Naive thymus-derived CD4-positive, alpha-beta T cell (primary cell): ENCODE measurements around the gene HPS4. TPM values are rescaled to one million over a fixed set of nuclear protein-coding genes. Genes with fewer than 3 reads are reported as not detected.

Experiments
- ATAC-seq: fragments of 150-1000 bp; cut with Tn5 transposase; 2 replicates; pipeline ENCODE4 v1.10.0; 2021; ENCODE audit warnings: mild to moderate bottlenecking, moderate library complexity
- CTCF ChIA-PET: fragments of 350-600 bp; sonication (Branson Sonifier 250); formaldehyde crosslinking; loops from one replicate; lab custom pipeline; 2021; ENCODE audit warnings: antibody characterized with exemption; lab: Charles Lee
- POLR2A ChIA-PET: fragments of 350-600 bp; sonication (Branson Sonifier 250); formaldehyde crosslinking; loops from one replicate; lab custom pipeline; 2021; ENCODE audit warnings: antibody characterized with exemption, inconsistent platforms; lab: Charles Lee
- DNase-seq, 9 donors: peaks; one replicate each; pipeline versions ENCODE4 v3.0.0 to v3.0.0-alpha.2; 2020 to 2022; ENCODE audit warnings: mixed read lengths in 1 of 9
- H3K27ac ChIP-seq: one replicate; pipeline ENCODE4 v1.7.0; 2013; ENCODE audit warnings: mild to moderate bottlenecking, low read depth, low read length, moderate library complexity
- H3K27me3 ChIP-seq, 2 donors: one replicate each; pipeline ENCODE4 v1.7.0; 2013; ENCODE audit warnings: low read length in 2 of 2, mild to moderate bottlenecking in 2 of 2, moderate library complexity in 2 of 2; ENCODE audit not compliant: control insufficient read depth in 2 of 2, insufficient read depth in 2 of 2
- H3K36me3 ChIP-seq, 3 experiments: 1 replicate in 2 of 3; 2 replicates in 1 of 3; pipeline ENCODE4 v1.7.0; 2013; ENCODE audit warnings: low read length in 3 of 3, mild to moderate bottlenecking in 3 of 3, moderate library complexity in 1 of 3; ENCODE audit not compliant: insufficient read depth in 3 of 3, control insufficient read depth in 2 of 3
- H3K4me1 ChIP-seq, 2 donors: one replicate each; pipeline ENCODE4 v1.7.0; 2013; ENCODE audit warnings: low read length in 2 of 2, mild to moderate bottlenecking in 2 of 2, moderate library complexity in 1 of 2; ENCODE audit not compliant: control insufficient read depth in 2 of 2, insufficient read depth in 2 of 2
- H3K4me3 ChIP-seq: 2 replicates; pipeline ENCODE4 v1.7.0; 2013; ENCODE audit warnings: mild to moderate bottlenecking, low read length
- H3K9me3 ChIP-seq, 3 experiments: 1 replicate in 2 of 3; 2 replicates in 1 of 3; pipeline ENCODE4 v1.7.0; 2013; ENCODE audit warnings: low read length in 3 of 3; ENCODE audit not compliant: control insufficient read depth in 2 of 3
- H3K27ac Mint-ChIP-seq, 9 donors: one replicate each; pipeline ENCODE4 v1.8.0; 2020 to 2022; ENCODE audit warnings: mixed read lengths in 9 of 9, mild to moderate bottlenecking in 8 of 9, moderate library complexity in 5 of 9, inconsistent platforms in 2 of 9
- H3K27me3 Mint-ChIP-seq, 5 donors: one replicate each; pipeline ENCODE4 v1.8.0; 2021 to 2022; ENCODE audit warnings: mixed read lengths in 5 of 5, mild to moderate bottlenecking in 1 of 5
- H3K36me3 Mint-ChIP-seq, 5 donors: one replicate each; pipeline ENCODE4 v1.8.0; 2020 to 2022; ENCODE audit warnings: mixed read lengths in 5 of 5, mild to moderate bottlenecking in 3 of 5, inconsistent platforms in 1 of 5
- H3K4me1 Mint-ChIP-seq, 7 donors: one replicate each; pipeline ENCODE4 v1.8.0; 2020 to 2022; ENCODE audit warnings: mixed read lengths in 7 of 7, mild to moderate bottlenecking in 3 of 7, inconsistent platforms in 1 of 7
- H3K4me3 Mint-ChIP-seq, 10 donors: one replicate each; pipeline ENCODE4 v1.8.0; 2020 to 2022; ENCODE audit warnings: mild to moderate bottlenecking in 10 of 10, mixed read lengths in 10 of 10, moderate library complexity in 6 of 10, inconsistent platforms in 2 of 10
- H3K9me3 Mint-ChIP-seq, 11 donors: one replicate each; pipeline ENCODE4 v1.8.0; 2020 to 2022; ENCODE audit warnings: mixed read lengths in 11 of 11, mild to moderate bottlenecking in 4 of 11, inconsistent platforms in 1 of 11, moderate library complexity in 1 of 11
- intact Hi-C, 2 donors: fragments of 100-400 bp; cut with micrococcal nuclease; formaldehyde crosslinking; loops; one replicate each; pipeline ENCODE4 v1.15.1; 2023
- polyA plus RNA-seq, 2 donors: library from polyadenylated mRNA; unstranded; fragments of 300-500 nt; fragmentation: Illumina TruSeq; gene quantifications; one replicate each; pipeline ENCODE4 v1.2.3, GENCODE V29; 2021
- total RNA-seq, 6 experiments: library from RNA in 5 of 6; stranded (reverse) in 5 of 6; gene quantifications; 1 replicate in 5 of 6; 2 replicates in 1 of 6; pipeline ENCODE4 v1.2.3 and lab custom pipeline; 2021 to 2026

Gene HPS4
- total and polyA plus RNA-seq, 7 experiments from 2014 or later, result 21.5 to 64.3 (median 53.6) TPM

DNA sequence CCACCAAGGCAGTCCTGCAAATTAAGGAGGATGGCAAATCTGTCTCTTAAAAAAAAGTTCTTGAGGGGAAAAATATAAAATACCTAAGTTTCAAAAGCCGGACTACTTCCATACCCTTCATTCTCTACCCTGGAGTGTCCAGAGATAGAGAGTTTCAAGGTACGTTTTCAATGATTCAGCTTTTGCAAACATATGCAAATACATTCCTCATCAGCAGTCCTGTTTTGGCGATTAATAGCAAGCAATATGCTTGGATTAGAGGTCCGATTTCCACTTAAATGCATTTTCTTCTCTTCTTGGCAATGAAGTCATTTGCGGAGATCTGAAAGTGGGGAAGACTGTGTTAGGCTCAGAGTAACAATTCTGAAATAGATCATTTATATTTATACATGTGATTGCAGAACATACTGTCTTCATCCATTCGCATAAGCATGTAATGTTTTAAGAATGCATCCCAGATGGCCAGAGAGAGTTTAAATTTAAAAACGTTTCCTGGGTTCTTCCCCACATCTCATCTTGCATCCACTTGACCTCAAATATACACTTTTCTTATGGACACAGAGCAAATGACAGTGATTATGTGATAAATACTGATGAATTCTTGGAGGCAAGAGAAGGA lies 42.5 kb upstream of the HPS4 start:
- Histone ChIP-seq H3K36me3 (peaks cover 3 to 45% (median 23%) of the 10 kb centered on the region in 3 experiments), H3K27me3 (no peaks in the 10 kb centered on the region), H3K27ac (no peak overlapping the region), H3K4me1 (no peaks in the 10 kb centered on the region), H3K4me3 (no peak overlapping the region), H3K9me3 (no peaks in the 10 kb centered on the region)
- no peak for DNase-seq
- Mint-ChIP-seq H3K36me3 (peaks cover 2 to 40% (median 19%) of the 10 kb centered on the region in 5 donors), H3K27me3 (no peaks in the 10 kb centered on the region), H3K4me1 (peaks cover 0 to 4% (median 0%) of the 10 kb centered on the region in 7 donors), H3K27ac (peak overlapping the region in 1 of 9 donors; percentile 51), H3K4me3 (no peak overlapping the region), H3K9me3 (no peaks in the 10 kb centered on the region)
- no peak for ATAC-seq
- ChIA-PET POLR2A (no interaction called here), CTCF (no interaction called here)
- intact Hi-C loops, result no loop called here

DNA sequence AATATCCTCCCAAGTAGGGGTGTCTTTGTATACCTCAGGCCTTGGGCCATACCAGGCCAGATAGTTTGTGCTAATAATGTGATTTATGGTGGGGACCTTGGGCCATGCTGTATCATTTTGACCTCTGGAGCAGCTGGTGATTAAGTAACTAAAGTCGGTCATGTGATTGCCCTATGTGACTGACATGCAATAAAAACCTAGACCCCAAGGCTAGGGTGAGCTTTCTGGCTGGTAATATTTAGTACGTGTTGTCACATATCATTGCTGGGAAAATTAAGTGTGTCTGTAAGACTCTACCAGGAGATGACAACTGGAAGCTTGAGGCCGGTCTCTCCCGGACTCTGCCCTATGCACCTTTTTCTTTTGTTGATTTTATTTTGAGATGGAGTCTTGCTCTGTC lies 41.3 kb upstream of the HPS4 start:
- Histone ChIP-seq H3K36me3 (peaks cover 3 to 35% (median 23%) of the 10 kb centered on the region in 3 experiments), H3K4me1 (no peaks in the 10 kb centered on the region), H3K27ac (no peak overlapping the region), H3K27me3 (no peaks in the 10 kb centered on the region), H3K9me3 (no peaks in the 10 kb centered on the region), H3K4me3 (no peak overlapping the region)
- POLR2A ChIA-PET, result no interaction called here
- Mint-ChIP-seq H3K27ac (no peak overlapping the region), H3K27me3 (no peaks in the 10 kb centered on the region), H3K4me1 (peaks cover 0 to 4% (median 0%) of the 10 kb centered on the region in 7 donors), H3K9me3 (no peaks in the 10 kb centered on the region), H3K36me3 (peaks cover 0 to 34% (median 12%) of the 10 kb centered on the region in 5 donors), H3K4me3 (no peak overlapping the region)
- intact Hi-C loops, result no loop called here
- DNase-seq, result no peak
- no peak for ATAC-seq
- CTCF ChIA-PET, result no interaction called here

DNA sequence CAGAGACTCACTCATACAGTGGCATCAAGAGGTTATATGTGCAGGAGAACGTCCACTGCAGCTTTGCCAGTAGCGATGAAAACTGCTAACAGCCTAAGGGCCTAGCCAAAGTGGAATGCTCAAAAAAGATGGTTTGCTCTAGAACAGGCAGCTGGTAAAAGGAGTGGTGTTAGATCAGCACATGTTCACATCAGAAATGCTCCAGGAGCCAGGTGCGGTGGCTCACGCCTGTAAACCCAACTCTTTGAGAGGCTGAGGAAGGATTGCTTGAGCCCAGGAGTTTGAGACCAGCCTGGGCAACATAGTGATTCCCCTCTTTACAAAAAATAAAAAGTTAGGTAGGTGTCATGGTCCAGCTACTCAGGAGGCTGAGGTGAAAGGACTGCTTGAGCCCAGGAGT lies 39.0 kb upstream of the HPS4 start:
- ChIA-PET CTCF (no interaction called here), POLR2A (interaction anchor here (0.9 to 2.0 kb wide), 2 partner anchors 10 to 44 kb away, joined by 3 to 8 read pairs; partner anchors contain the start of gene TFIP11)
- Mint-ChIP-seq H3K4me1 (peaks cover 0 to 1% (median 0%) of the 10 kb centered on the region in 7 donors), H3K36me3 (peaks cover 0 to 23% (median 10%) of the 10 kb centered on the region in 5 donors), H3K27me3 (no peaks in the 10 kb centered on the region), H3K4me3 (no peak overlapping the region), H3K9me3 (no peaks in the 10 kb centered on the region), H3K27ac (no peak overlapping the region)
- ATAC-seq (no peak), DNase-seq (no peak)
- H3K36me3 ChIP-seq, result peaks cover 0 to 25% (median 17%) of the 10 kb centered on the region in 3 experiments
- no peak overlapping the region for H3K4me3 ChIP-seq
- no peaks in the 10 kb centered on the region for H3K4me1 ChIP-seq
- H3K27ac ChIP-seq, result no peak overlapping the region
- intact Hi-C loops, result no loop called here
- no peaks in the 10 kb centered on the region for H3K9me3 ChIP-seq
- no peaks in the 10 kb centered on the region for H3K27me3 ChIP-seq

DNA sequence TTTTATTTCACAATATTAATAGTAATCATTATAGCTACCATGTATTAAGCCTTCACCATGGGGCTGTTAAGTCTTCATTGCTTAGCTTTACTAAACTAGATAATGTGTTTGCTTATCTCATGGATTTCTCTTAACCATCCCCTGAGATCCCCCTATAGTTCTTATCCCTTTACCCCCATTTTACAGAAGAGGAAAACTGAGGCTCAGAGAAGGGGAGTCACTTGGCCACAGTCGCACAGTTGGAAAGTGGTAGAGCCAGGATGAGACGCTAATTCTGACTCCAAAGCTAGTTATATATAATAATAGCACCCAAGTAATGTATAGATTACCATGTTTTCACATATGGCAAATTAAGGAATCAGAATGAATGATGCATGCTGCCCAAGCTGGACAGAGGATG lies 38.4 kb upstream of the HPS4 start:
- Histone ChIP-seq H3K27ac (no peak overlapping the region), H3K4me3 (no peak overlapping the region), H3K4me1 (no peaks in the 10 kb centered on the region), H3K36me3 (peaks cover 0 to 19% (median 17%) of the 10 kb centered on the region in 3 experiments), H3K27me3 (no peaks in the 10 kb centered on the region), H3K9me3 (no peaks in the 10 kb centered on the region)
- Mint-ChIP-seq H3K36me3 (peaks cover 0 to 19% (median 7%) of the 10 kb centered on the region in 5 donors), H3K4me3 (no peak overlapping the region), H3K9me3 (no peaks in the 10 kb centered on the region), H3K27ac (no peak overlapping the region), H3K27me3 (no peaks in the 10 kb centered on the region), H3K4me1 (no peaks in the 10 kb centered on the region)
- intact Hi-C loops, result no loop called here
- ChIA-PET CTCF (no interaction called here), POLR2A (interaction anchor here (0.8 to 2.0 kb wide), 3 partner anchors 10 to 43 kb away, joined by 3 to 8 read pairs (median 3); partner anchors contain the start of genes HPS4 and TFIP11)
- ATAC-seq (no peak), DNase-seq (no peak)

DNA sequence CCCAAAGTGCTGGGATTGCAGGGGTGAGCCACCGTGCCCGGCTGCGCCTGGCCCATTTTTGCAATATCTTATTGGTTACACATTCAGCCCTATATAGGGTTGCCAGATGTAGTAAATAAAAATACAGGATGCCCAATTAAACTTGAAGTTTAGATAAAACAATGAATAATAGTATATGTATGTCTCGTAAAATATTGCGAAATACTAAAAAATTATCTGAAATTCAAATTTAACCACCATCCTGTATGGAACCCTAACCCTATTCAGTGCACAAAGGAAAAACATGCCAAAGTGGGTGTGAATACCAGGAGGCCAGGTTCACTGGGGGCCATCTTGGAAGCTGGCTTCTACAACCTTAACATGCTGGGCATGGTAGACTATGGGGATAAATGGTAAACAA lies 33.8 kb upstream of the HPS4 start:
- Mint-ChIP-seq H3K36me3 (no peaks in the 10 kb centered on the region), H3K9me3 (no peaks in the 10 kb centered on the region), H3K27ac (no peak overlapping the region), H3K4me3 (no peak overlapping the region), H3K27me3 (no peaks in the 10 kb centered on the region), H3K4me1 (peaks cover 9 to 19% (median 19%) of the 10 kb centered on the region in 7 donors)
- no peak overlapping the region for H3K27ac ChIP-seq
- DNase-seq (no peak), ATAC-seq (no peak)
- H3K4me3 ChIP-seq, result no peak overlapping the region
- ChIA-PET CTCF (no interaction called here), POLR2A (no interaction called here)
- intact Hi-C loops, result loop anchor here in 1 of 2 donors (10.0 kb wide), 1 partner anchor 93 kb away; the partner anchor contains the start of gene ASPHD2
- H3K9me3 ChIP-seq, result no peaks in the 10 kb centered on the region
- peaks cover 0 to 1% (median 0%) of the 10 kb centered on the region in 3 experiments for H3K36me3 ChIP-seq
- H3K4me1 ChIP-seq, result peaks cover 0 to 8% of the 10 kb centered on the region in 2 donors
- H3K27me3 ChIP-seq, result no peaks in the 10 kb centered on the region

DNA sequence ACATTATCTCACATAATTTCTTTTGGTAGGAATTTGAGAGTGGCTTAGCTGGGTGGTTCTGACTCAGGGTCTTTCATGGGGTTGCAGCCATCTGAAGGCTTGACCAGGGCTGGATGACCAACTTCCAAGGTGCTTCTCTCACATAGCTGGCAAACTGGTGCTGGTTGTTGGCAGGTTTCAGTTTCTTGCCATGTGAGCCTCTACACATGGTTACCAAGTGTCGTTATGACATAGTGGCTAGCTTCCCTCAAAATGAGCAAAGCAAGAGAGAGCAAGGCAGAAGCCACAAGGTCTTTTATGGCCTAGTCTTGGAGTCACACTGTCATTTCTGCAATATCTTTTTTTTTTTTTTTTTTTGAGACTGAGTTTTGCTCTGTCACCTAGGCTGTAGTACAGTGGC lies 32.9 kb upstream of the HPS4 start:
- Mint-ChIP-seq H3K27ac (no peak overlapping the region), H3K27me3 (no peaks in the 10 kb centered on the region), H3K36me3 (peaks cover 0 to 2% (median 0%) of the 10 kb centered on the region in 5 donors), H3K9me3 (no peaks in the 10 kb centered on the region), H3K4me3 (no peak overlapping the region), H3K4me1 (peaks cover 13 to 29% (median 28%) of the 10 kb centered on the region in 7 donors)
- no peak overlapping the region for H3K27ac ChIP-seq
- CTCF ChIA-PET, result interaction anchor here (0.6 kb wide), 1 partner anchor 60 kb away, joined by 3 read pairs; no protein-coding TSS in a partner anchor
- H3K4me3 ChIP-seq, result no peak overlapping the region
- no peak for ATAC-seq
- intact Hi-C loops, result loop anchor here in 1 of 2 donors (10.0 kb wide), 1 partner anchor 92 kb away; the partner anchor contains the start of gene ASPHD2
- H3K9me3 ChIP-seq, result no peaks in the 10 kb centered on the region
- POLR2A ChIA-PET, result no interaction called here
- peaks cover 0 to 7% (median 0%) of the 10 kb centered on the region in 3 experiments for H3K36me3 ChIP-seq
- no peak for DNase-seq
- peaks cover 4 to 10% of the 10 kb centered on the region in 2 donors for H3K4me1 ChIP-seq
- no peaks in the 10 kb centered on the region for H3K27me3 ChIP-seq
